ENCODE data around the gene SHC1.

The SHC1 gene

GRCh38 chr1:154975409-154976059 is 5.0 kb upstream of the SHC1 start:
- ATAC-seq (peak; percentile 26), DNase-seq (peak; percentile 74)
- Mint-ChIP-seq H3K9me3 (no peaks in the 10 kb centered on the region), H3K4me1 (peaks cover 31% of the 10 kb centered on the region), H3K4me3 (no peak overlapping the region), H3K27ac (no peak overlapping the region), H3K36me3 (ENCODE audit: low read depth) (peaks cover 26% of the 10 kb centered on the region), H3K27me3 (no peaks in the 10 kb centered on the region)

GRCh38 chr1:154974808-154975408 is 4.4 kb upstream of the SHC1 start:
- H3K9me3 Mint-ChIP-seq = no peaks in the 10 kb centered on the region
- H3K27ac Mint-ChIP-seq = no peak overlapping the region
- peaks cover 31% of the 10 kb centered on the region for H3K4me1 Mint-ChIP-seq
- H3K4me3 Mint-ChIP-seq = no peak overlapping the region
- ATAC-seq (peak; percentile 64), DNase-seq (peak; percentile 95)
- no peaks in the 10 kb centered on the region for H3K27me3 Mint-ChIP-seq
- peaks cover 26% of the 10 kb centered on the region for H3K36me3 Mint-ChIP-seq (ENCODE audit: low read depth)

DNA sequence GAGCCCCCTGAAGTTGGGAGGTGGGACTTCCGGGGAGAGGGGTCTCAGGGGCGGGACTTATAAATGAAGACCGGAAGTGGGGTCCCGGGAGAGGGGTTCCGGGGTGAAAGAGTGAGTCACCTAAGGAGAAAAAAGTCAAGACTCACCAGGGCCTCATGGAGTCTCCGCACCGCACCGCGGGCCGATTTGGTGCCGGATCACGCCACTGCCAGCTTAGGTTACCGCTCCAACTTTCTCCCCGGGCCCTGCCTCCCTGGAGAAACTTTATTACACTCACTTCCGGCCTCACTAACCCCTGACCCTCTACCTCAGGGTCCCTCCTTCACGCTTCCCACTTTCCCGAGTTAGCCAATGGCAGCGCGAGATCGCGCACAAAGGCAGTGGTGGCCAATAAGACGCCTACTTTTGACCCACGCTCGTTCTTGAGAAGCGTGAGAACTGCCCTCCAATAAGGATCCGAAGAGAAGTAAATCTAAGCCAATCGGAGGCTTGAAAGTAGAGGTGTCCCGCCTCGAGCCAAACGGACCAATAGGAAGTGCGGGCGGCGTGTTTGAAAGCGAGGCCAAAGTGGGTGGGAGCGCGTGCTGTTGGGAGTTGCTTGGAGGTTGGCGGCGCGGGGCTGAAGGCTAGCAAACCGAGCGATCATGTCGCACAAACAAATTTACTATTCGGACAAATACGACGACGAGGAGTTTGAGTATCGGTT is 3.7 kb upstream of the SHC1 start, which contains the start of gene CKS1B:
Gene CKS1B (plus strand): TSS at position 580 of the 706 bp plus-strand sequence. CDS start 65 bp downstream, at position 645.
- no peaks in the 10 kb centered on the region for H3K9me3 Mint-ChIP-seq
- H3K4me1 Mint-ChIP-seq = peaks cover 36% of the 10 kb centered on the region
- H3K36me3 Mint-ChIP-seq (ENCODE audit: low read depth) = peaks cover 21% of the 10 kb centered on the region
- H3K4me3 Mint-ChIP-seq = no peak within 1 kb of the TSS
- H3K27ac Mint-ChIP-seq = no peak within 1 kb of the TSS
- no peaks in the 10 kb centered on the region for H3K27me3 Mint-ChIP-seq
- ATAC-seq (peak; percentile 86), DNase-seq (peak; percentile 92)

GRCh38 chr1:154973344-154974101 is 3.0 kb upstream of the SHC1 start:
- H3K4me1 Mint-ChIP-seq = peaks cover 36% of the 10 kb centered on the region
- no peak overlapping the region for H3K27ac Mint-ChIP-seq
- ATAC-seq = peak; percentile 11
- no peak overlapping the region for H3K4me3 Mint-ChIP-seq
- peaks cover 17% of the 10 kb centered on the region for H3K36me3 Mint-ChIP-seq (ENCODE audit: low read depth)
- H3K9me3 Mint-ChIP-seq = no peaks in the 10 kb centered on the region
- no peaks in the 10 kb centered on the region for H3K27me3 Mint-ChIP-seq
- DNase-seq = peak; percentile 97

DNA sequence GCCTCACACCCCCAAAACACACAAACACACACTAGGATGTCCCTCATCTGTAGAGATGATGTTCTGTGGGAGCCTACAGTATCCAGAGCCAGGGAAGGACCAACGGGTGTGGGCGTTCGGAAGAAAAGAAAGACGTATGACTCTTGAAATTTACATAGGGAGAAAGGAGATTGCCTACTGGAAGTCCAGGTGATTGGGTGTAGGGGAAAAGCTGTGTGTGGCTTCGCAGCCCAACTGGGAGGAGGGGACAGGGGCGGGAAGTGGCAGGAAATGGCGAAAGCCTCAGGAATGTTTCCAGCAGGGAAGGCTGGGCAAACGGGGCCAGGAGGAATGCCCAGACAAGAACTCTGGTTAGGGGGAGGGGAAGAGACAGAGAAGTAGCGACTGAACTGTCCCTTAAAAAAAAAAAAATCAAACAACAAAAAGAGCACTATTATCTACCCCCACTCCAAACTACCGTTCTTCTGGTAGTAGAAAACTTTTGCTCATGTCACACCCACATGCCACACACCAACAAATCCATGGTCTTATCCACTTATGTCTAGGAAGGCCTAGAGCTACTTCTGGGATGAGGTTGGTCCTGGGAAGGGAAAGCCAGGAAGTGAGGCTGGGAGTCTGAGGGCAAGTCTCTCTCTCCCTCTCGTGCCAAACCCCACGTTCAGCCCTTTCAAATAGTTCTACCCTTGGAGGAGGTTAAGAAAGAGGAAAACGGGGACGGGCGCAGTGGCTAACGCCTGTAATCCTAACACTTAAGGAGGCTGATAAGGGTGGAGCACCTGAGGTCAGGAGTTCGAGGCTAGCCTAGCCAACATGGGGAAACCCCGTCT is 2.2 kb upstream of the SHC1 start:
- DNase-seq (no peak), ATAC-seq (no peak)
- Mint-ChIP-seq H3K36me3 (ENCODE audit: low read depth) (peaks cover 9% of the 10 kb centered on the region), H3K27ac (peak overlapping the region; percentile 60), H3K9me3 (no peaks in the 10 kb centered on the region), H3K4me1 (peaks cover 34% of the 10 kb centered on the region), H3K4me3 (no peak overlapping the region), H3K27me3 (no peaks in the 10 kb centered on the region)

DNA sequence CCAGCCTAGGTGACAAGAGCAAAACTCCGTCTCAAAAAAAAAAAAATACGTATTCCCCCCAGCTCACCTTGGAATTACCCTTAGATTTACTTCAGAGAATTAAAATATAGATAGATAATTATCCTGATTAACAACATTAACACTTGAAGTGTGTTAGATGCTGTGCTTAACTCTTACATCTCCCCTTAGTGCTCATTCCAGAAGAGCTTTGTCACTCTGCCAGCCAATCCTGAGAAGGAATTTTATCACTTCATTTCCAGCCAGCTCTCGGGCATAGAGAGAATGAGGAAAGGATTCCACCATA is 1.6 kb upstream of the SHC1 start:
- Mint-ChIP-seq H3K36me3 (ENCODE audit: low read depth) (peaks cover 9% of the 10 kb centered on the region), H3K27me3 (no peaks in the 10 kb centered on the region), H3K4me1 (peaks cover 30% of the 10 kb centered on the region), H3K27ac (peak overlapping the region; percentile 60), H3K4me3 (no peak overlapping the region), H3K9me3 (no peaks in the 10 kb centered on the region)
- ATAC-seq (no peak), DNase-seq (no peak)

DNA sequence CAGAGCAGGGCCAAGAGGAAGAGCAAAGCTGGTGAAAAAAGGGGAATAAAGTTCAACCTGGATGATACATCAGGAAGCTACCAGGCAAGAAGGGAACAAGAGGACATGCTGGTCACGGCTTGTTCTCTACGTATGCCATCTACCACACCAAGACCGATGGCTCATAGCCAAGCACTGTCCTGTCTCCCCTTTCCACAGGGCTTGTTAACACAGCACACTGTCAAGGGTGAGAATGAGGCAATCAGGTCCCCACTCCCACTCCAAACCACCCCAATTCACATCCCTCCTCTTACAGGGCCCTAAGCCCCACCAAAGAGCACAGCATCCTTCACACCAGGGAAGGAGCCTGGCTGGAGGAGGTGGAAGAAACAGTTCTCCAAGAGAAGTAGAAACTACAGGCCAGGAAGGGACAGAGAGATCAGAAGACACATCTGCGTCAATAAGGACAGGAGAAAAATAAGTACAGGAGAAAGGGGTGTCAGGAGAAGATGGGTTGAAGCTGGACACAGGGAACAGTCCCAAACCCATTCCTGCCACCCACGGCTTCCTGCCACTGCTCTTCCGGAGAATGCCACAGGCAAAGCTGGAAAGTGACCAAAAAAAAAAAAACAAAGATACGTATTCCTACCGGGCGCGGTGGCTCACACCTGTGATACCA is 923 bp upstream of the SHC1 start:
- Mint-ChIP-seq H3K36me3 (ENCODE audit: low read depth) (peaks cover 3% of the 10 kb centered on the region), H3K27ac (peak overlapping the region; percentile 32), H3K27me3 (no peaks in the 10 kb centered on the region), H3K4me3 (no peak overlapping the region), H3K9me3 (no peaks in the 10 kb centered on the region), H3K4me1 (peaks cover 29% of the 10 kb centered on the region)
- ATAC-seq = no peak
- no peak for DNase-seq

DNA sequence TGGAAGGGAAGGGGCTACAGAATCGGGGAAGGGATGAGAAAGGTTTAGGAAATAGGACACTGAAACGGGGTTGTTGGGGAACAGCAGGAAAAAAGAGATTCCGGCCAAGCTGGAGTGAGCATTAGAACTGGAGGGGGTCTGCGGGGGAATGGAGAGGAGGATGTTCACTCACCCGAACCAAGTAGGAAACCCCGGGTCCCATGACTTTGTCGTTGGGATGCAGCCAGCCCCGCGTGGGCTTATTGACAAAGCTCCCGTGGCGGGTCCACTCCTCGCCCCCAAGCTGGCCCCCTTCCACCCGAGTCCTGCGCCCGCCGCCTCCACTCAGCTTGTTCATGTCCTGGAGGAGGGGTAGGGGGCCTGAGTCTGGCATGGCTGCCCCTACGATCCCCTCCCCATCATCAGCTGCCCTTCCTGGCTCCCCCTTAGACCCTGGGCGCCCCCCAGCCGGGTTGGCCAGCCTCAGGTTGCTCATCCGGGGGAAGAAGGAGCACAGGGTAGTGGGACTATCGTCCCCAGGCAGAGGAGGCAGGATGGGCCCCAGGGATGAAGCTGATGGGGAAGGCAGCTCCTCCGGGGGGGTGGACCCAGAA is 591 bp downstream of the SHC1 start:
- peaks cover 8% of the 10 kb centered on the region for H3K36me3 Mint-ChIP-seq (ENCODE audit: low read depth)
- H3K4me3 Mint-ChIP-seq = no peak overlapping the region
- H3K27ac Mint-ChIP-seq = peak overlapping the region; percentile 43
- H3K9me3 Mint-ChIP-seq = no peaks in the 10 kb centered on the region
- DNase-seq (no peak), ATAC-seq (no peak)
- no peaks in the 10 kb centered on the region for H3K27me3 Mint-ChIP-seq
- H3K4me1 Mint-ChIP-seq = peaks cover 29% of the 10 kb centered on the region

- peak overlapping the region; percentile 19 for H3K27ac Mint-ChIP-seq
- no peak for ATAC-seq
- no peaks in the 10 kb centered on the region for H3K9me3 Mint-ChIP-seq
- H3K36me3 Mint-ChIP-seq (ENCODE audit: low read depth) = peaks cover 8% of the 10 kb centered on the region
- no peaks in the 10 kb centered on the region for H3K27me3 Mint-ChIP-seq
- no peak overlapping the region for H3K4me3 Mint-ChIP-seq
- peaks cover 29% of the 10 kb centered on the region for H3K4me1 Mint-ChIP-seq
- no peak for DNase-seq
Observed at GRCh38 chr1:154969246-154969645, 1.3 kb downstream of the SHC1 start.

DNA sequence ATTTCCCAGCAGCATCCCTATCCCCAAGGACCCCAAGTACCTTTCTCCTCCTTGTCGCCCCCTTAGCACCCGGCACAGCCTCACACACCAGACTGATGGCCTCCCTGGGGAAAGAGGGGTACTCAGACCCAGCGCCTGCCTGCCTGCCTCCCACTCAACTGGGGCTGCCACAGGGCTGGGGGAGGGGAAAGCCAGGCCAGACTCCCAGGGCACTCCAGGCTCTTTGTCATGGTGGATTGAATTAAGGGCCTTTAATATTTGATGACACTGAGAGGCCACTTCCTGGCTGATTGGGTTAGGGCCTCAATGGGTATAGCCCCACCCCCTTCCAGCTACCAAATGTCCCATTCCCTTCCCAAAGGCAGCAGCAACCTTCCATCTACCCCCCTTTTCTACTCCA is 1.8 kb downstream of the SHC1 start:
- Mint-ChIP-seq H3K9me3 (no peaks in the 10 kb centered on the region), H3K36me3 (ENCODE audit: low read depth) (peaks cover 11% of the 10 kb centered on the region)

DNA sequence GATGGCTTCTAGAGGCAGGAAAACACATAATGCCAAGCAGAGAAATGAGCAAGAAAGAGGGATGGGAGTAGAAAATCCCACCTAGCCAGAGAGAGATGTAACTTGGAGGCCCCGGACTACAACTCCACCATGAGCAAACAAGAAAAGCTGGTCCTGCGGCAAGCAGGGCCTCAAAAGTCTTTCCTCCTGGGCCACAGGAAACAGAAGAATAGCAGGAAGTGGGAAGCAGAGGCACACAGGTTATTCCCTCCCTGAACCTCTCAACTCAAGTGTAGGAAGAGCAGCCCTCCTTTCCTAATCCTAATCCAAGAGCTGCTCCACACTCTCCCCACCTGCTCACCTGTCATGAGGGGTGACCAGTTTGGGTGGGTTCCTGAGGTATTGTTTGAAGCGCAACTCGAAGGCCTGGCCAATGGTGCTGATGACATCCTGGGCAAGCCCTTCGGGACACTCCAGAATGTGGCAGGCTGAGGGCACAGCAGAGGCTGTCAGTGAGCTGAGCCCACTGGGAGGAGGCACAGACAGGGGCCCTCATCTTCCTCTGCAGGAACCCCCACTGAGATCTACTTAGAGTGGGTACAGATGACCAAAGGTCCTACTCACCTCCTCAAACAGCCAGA is 3.1 kb downstream of the SHC1 start:
- Mint-ChIP-seq H3K4me3 (no peak overlapping the region), H3K36me3 (ENCODE audit: low read depth) (peaks cover 15% of the 10 kb centered on the region)
- no peak for ATAC-seq

More for the DNA sequence above, 1.8 kb downstream of the SHC1 start:
- no peaks in the 10 kb centered on the region for H3K27me3 Mint-ChIP-seq
- peak overlapping the region; percentile 19 for H3K27ac Mint-ChIP-seq
- DNase-seq (no peak), ATAC-seq (no peak)
- H3K4me1 Mint-ChIP-seq = peaks cover 32% of the 10 kb centered on the region
- H3K4me3 Mint-ChIP-seq = no peak overlapping the region

GRCh38 chr1:154966111-154966510 is 4.4 kb downstream of the SHC1 start:
- no peaks in the 10 kb centered on the region for H3K27me3 Mint-ChIP-seq
- no peaks in the 10 kb centered on the region for H3K9me3 Mint-ChIP-seq
- H3K4me3 Mint-ChIP-seq = no peak overlapping the region
- no peak for DNase-seq
- peaks cover 15% of the 10 kb centered on the region for H3K36me3 Mint-ChIP-seq (ENCODE audit: low read depth)
- H3K27ac Mint-ChIP-seq = no peak overlapping the region
- peaks cover 21% of the 10 kb centered on the region for H3K4me1 Mint-ChIP-seq
- no peak for ATAC-seq

More for the DNA sequence above, 3.1 kb downstream of the SHC1 start:
- no peak overlapping the region for H3K27ac Mint-ChIP-seq
- no peaks in the 10 kb centered on the region for H3K27me3 Mint-ChIP-seq
- DNase-seq = no peak
- H3K4me1 Mint-ChIP-seq = peaks cover 30% of the 10 kb centered on the region
- H3K9me3 Mint-ChIP-seq = no peaks in the 10 kb centered on the region

DNA sequence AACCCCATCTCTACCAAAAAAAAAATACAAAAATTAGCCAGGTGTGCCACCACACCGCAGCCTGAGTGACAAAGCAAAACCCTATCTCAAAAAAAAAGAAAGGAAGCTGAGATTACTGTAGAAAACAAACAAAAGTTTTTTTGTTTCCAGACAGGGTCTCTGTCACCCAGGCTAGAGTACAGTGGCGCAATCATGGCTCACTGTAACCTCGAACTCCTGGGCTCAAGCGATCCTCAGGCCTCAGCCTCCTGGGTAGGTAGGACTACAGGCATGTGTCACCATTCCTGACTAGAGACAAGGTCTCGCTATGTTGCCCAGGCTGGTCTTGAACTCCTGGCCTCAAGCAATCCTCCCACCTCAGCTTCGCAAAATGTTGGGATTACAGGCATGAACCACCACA is 6.2 kb downstream of the SHC1 start:
- Mint-ChIP-seq H3K9me3 (no peaks in the 10 kb centered on the region), H3K4me1 (peaks cover 24% of the 10 kb centered on the region), H3K36me3 (ENCODE audit: low read depth) (peaks cover 21% of the 10 kb centered on the region), H3K27me3 (no peaks in the 10 kb centered on the region), H3K27ac (peak overlapping the region; percentile 56), H3K4me3 (no peak overlapping the region)
- ATAC-seq (no peak), DNase-seq (no peak)
